ENCODE results near the gene NHLRC3. TPM values are rescaled to one million over a fixed set of nuclear protein-coding genes. Genes with fewer than 3 reads are reported as not detected.

Gene NHLRC3
- total RNA-seq, 4 donors from 2014 or later = 32.1 to 62.6 (median 43.6) TPM

- no peak for TF ChIP-seq CTCF (IDR thresholded peaks at IDR 0.05; ENCODE audit: low read depth)
Measured at GRCh38 chr13:39099231-39099630, 61.0 kb downstream of the NHLRC3 start.

Other genes with a start within 250 kb of the NHLRC3 start
- gene STOML3, start 47.6 kb upstream of the NHLRC3 start, total RNA-seq = not detected
- 10 to 100 TPM; 20.4 to 27.2 (median 23.6) TPM for gene PROSER1, start 367 bp upstream of the NHLRC3 start, total RNA-seq

Measured in subcutaneous adipose tissue (tissue), 4 donors.